Colonic mucosa (tissue), 4 donors: ENCODE measurements around the gene FLRT1. TPM values are rescaled to one million over a fixed set of nuclear protein-coding genes. Genes with fewer than 3 reads are reported as not detected.

Experiments
- DNase-seq: peaks from one replicate; pipeline ENCODE4 v3.0.0-alpha.2; 2020
- H3K27ac ChIP-seq: fragments of 200-600 bp; one replicate; pipeline ENCODE4 v1.8.0; 2021
- H3K27me3 ChIP-seq: fragments of 200-600 bp; one replicate; pipeline ENCODE4 v1.8.0; 2021
- H3K36me3 ChIP-seq: fragments of 200-600 bp; one replicate; pipeline ENCODE4 v1.8.0; 2021
- H3K4me1 ChIP-seq: fragments of 200-600 bp; one replicate; pipeline ENCODE4 v1.8.0; 2021; ENCODE audit warnings: mild to moderate bottlenecking
- H3K4me3 ChIP-seq: fragments of 200-600 bp; one replicate; pipeline ENCODE4 v1.8.0; 2021
- H3K9ac ChIP-seq, 2 donors: one replicate each; pipeline ENCODE4 v1.7.0; 2013; ENCODE audit warnings: control low read depth in 2 of 2, low read depth in 2 of 2, low read length in 2 of 2
- H3K9me3 ChIP-seq: fragments of 200-600 bp; one replicate; pipeline ENCODE4 v1.8.0; 2021
- intact Hi-C: fragments of 100-400 bp; cut with DNase I; formaldehyde crosslinking; loops from one replicate; pipeline ENCODE4 v1.14.1; 2022
- total RNA-seq, 2 donors: library from RNA; stranded (reverse); fragmentation: NEBNext Ultra II Directional in 1 of 2; extraction: Animal tissue kit (Norgen Biotek cat#: 25700) in 1 of 2; gene quantifications; one replicate each; pipeline ENCODE4 v1.2.1, GENCODE V29; 2021
- TF ChIP-seq, protein P1 (sequence below): fragments of 200-600 bp; IDR thresholded peaks from one replicate; pipeline ENCODE4 v1.8.0; 2022; ENCODE audit warnings: antibody characterized with exemption, mild to moderate bottlenecking
- donor health status: healthy.
- donor health status: DM: no; HTN: no; CAD: no.
- donor health status: DM: no; HTN: no; CAD: no.

FLRT1 gene
- total RNA-seq, 2 donors from 2014 or later, result 0.20 to 0.96 TPM

GRCh38 chr11:64052938-64053622 lies 17.3 kb downstream of the FLRT1 start:
- intact Hi-C loops, result no loop called here
- no peak for DNase-seq
- H3K27me3 ChIP-seq, result no peaks in the 10 kb centered on the region
- no peaks in the 10 kb centered on the region for H3K36me3 ChIP-seq
- H3K9ac ChIP-seq, result no peak overlapping the region
- H3K4me1 ChIP-seq, result no peaks in the 10 kb centered on the region
- H3K4me3 ChIP-seq, result no peak overlapping the region
- no peak overlapping the region for H3K27ac ChIP-seq
- TF ChIP-seq, protein P1, sequence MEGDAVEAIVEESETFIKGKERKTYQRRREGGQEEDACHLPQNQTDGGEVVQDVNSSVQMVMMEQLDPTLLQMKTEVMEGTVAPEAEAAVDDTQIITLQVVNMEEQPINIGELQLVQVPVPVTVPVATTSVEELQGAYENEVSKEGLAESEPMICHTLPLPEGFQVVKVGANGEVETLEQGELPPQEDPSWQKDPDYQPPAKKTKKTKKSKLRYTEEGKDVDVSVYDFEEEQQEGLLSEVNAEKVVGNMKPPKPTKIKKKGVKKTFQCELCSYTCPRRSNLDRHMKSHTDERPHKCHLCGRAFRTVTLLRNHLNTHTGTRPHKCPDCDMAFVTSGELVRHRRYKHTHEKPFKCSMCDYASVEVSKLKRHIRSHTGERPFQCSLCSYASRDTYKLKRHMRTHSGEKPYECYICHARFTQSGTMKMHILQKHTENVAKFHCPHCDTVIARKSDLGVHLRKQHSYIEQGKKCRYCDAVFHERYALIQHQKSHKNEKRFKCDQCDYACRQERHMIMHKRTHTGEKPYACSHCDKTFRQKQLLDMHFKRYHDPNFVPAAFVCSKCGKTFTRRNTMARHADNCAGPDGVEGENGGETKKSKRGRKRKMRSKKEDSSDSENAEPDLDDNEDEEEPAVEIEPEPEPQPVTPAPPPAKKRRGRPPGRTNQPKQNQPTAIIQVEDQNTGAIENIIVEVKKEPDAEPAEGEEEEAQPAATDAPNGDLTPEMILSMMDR, result no peak
- H3K9me3 ChIP-seq, result no peaks in the 10 kb centered on the region

- H3K9ac ChIP-seq, result no peak overlapping the region
- DNase-seq, result no peak
- H3K4me1 ChIP-seq, result no peaks in the 10 kb centered on the region
- intact Hi-C loops, result no loop called here
- H3K4me3 ChIP-seq, result no peak overlapping the region
- H3K27ac ChIP-seq, result no peak overlapping the region
- H3K36me3 ChIP-seq, result no peaks in the 10 kb centered on the region
- H3K9me3 ChIP-seq, result no peaks in the 10 kb centered on the region
- TF ChIP-seq, protein P1, result no peak
- H3K27me3 ChIP-seq, result no peaks in the 10 kb centered on the region
These were observed 18.0 kb downstream of the FLRT1 start for GRCh38 chr11:64053699-64054098.

DNA sequence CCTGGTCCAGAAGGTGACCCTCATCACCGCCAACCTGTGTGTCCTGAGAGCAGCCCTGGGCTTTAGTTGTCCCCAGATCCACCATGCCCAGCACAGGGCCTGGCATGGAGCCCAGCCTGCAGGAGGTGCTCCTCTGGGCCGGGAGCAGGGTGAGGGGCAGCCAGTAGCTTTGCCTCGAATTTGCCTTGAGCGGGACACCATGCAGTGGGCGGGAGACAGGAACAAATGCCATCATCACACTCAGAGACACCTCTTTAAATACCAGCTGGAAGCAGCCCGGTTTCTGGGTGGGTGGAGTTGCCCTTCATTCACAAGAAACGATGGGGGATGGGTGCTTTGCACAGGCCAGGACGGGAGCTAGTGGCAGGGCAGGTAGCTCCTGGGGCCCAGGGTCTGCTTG lies 19.3 kb downstream of the FLRT1 start:
- Histone ChIP-seq H3K9me3 (no peaks in the 10 kb centered on the region), H3K36me3 (no peaks in the 10 kb centered on the region), H3K9ac (no peak overlapping the region), H3K27me3 (no peaks in the 10 kb centered on the region), H3K4me3 (no peak overlapping the region), H3K4me1 (no peaks in the 10 kb centered on the region), H3K27ac (no peak overlapping the region)
- TF ChIP-seq, protein P1, result no peak
- intact Hi-C loops, result no loop called here
- DNase-seq, result no peak

DNA sequence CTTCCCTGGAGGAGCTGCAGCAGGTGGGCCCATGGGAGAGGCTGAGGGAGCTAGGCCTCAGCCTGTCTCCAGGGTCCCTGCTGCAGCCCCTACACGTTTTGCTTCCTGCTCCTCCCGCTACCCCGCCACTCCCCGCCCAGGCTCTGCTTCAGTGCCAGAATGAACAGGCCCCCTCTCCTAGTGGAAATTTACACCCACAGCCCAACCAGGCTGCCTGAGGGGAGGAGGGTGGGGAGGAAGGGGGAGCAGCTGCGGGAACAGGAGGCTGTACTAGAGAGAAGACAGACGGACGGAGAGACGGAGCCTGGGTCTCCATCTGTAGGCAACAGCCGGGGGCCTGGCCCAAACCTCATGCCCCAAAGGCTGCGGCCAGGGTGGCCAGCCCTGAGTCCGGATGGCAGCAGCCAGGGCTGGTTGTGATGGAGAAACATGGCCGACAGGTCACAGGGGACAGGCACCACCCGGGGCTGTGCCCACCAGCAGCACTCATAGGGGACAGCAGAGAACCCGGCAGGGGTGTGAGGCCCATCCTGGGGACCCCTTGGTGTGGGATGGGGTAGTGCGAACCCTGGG lies 20.6 kb downstream of the FLRT1 start:
- no peak overlapping the region for H3K9ac ChIP-seq

DNA sequence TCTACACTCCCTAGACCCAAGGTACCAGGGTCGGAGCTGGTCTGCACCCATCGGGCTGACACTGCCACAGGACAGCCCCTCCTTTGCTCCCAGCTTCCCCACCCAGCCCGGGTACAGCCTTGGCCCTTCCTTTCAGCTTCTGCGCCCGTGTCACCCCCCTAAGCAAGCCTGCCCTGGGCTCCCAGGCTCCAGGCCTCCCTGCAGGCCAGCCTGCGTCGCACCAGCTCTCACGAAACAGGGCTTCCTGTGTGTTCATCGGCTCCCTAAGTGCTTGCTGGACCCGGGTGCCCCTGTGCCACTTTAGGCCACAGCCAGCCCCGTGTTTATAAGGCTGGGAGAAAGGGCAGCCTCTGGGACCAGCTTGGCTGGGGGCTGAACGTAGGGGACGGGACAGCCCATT lies 21.1 kb downstream of the FLRT1 start:
- TF ChIP-seq, protein P1, result no peak
- H3K27ac ChIP-seq, result no peak overlapping the region
- peaks cover 6% of the 10 kb centered on the region for H3K27me3 ChIP-seq
- no peaks in the 10 kb centered on the region for H3K9me3 ChIP-seq
- no peaks in the 10 kb centered on the region for H3K4me1 ChIP-seq
- H3K4me3 ChIP-seq, result no peak overlapping the region
- no peak overlapping the region for H3K9ac ChIP-seq
- no peaks in the 10 kb centered on the region for H3K36me3 ChIP-seq
- DNase-seq, result no peak
- intact Hi-C loops, result no loop called here

More for the DNA sequence above, 20.6 kb downstream of the FLRT1 start:
- Histone ChIP-seq H3K4me3 (no peak overlapping the region), H3K36me3 (no peaks in the 10 kb centered on the region), H3K4me1 (no peaks in the 10 kb centered on the region), H3K27ac (no peak overlapping the region), H3K9me3 (no peaks in the 10 kb centered on the region), H3K27me3 (peaks cover 4% of the 10 kb centered on the region)
- TF ChIP-seq, protein P1, result no peak
- intact Hi-C loops, result no loop called here
- no peak for DNase-seq
